Measurements from ENCODE around the gene NKTR.

The NKTR gene

DNA sequence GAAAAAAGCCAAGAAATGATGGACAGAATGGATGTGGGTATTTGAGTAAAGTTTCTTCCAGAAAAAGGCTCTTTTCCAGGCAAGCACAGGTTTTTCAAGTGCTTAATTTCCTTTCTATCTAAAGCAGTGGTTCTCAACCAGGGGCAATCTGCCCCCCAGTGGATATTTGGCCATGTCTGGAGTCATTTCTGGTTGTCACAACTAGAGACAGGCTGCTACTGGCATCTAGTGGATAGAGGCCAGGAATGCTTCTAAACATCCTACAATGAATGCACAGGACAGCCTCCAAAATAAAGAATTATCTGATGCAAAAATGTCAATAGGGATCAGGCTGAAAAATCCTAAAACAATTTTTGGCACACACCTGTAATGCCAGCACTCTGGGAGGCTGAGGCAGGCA is 42.6 kb upstream of the NKTR start:
- Histone ChIP-seq H3K36me3 (replicated peaks; ENCODE audit: insufficient read depth, low read length) (peaks cover 13% of the 10 kb centered on the region), H3K4me1 (ENCODE audit: low read length) (0 out of 2 replicates have a peak, but pooled peaks cover 7% of the 10 kb centered on the region), H3F3A (ENCODE audit: insufficient read depth, low read length) (no peaks in the 10 kb centered on the region), H3K79me2 (ENCODE audit: low read length) (no peaks in the 10 kb centered on the region), H3K27me3 (replicated peaks; ENCODE audit: insufficient read depth, low read length) (no peaks in the 10 kb centered on the region), H3K9ac (ENCODE audit: low read length) (no peak overlapping the region), H3K9me2 (replicated peaks; ENCODE audit: insufficient read depth, low read length) (no peaks in the 10 kb centered on the region), H3K27ac (ENCODE audit: low read length) (no peak overlapping the region), H2AFZ (ENCODE audit: low read length) (no peak overlapping the region), H3K9me3 (replicated peaks; ENCODE audit: insufficient read depth, low read length) (no peaks in the 10 kb centered on the region), H4K20me1 (ENCODE audit: insufficient read depth, low read length) (no peaks in the 10 kb centered on the region), H3K4me2 (ENCODE audit: low read depth, low read length) (no peak overlapping the region), H3K4me3 (ENCODE audit: low read length) (no peak overlapping the region)
- no peak for DNase-seq
- TF ChIP-seq, protein P1, sequence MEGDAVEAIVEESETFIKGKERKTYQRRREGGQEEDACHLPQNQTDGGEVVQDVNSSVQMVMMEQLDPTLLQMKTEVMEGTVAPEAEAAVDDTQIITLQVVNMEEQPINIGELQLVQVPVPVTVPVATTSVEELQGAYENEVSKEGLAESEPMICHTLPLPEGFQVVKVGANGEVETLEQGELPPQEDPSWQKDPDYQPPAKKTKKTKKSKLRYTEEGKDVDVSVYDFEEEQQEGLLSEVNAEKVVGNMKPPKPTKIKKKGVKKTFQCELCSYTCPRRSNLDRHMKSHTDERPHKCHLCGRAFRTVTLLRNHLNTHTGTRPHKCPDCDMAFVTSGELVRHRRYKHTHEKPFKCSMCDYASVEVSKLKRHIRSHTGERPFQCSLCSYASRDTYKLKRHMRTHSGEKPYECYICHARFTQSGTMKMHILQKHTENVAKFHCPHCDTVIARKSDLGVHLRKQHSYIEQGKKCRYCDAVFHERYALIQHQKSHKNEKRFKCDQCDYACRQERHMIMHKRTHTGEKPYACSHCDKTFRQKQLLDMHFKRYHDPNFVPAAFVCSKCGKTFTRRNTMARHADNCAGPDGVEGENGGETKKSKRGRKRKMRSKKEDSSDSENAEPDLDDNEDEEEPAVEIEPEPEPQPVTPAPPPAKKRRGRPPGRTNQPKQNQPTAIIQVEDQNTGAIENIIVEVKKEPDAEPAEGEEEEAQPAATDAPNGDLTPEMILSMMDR (IDR thresholded peaks at IDR 0.05; ENCODE audit: low read length), result no peak
- no peak for TF ChIP-seq EZH2phosphoT487 (IDR thresholded peaks at IDR 0.05; ENCODE audit: low read length)
- no peak for TF ChIP-seq EZH2 (optimal IDR thresholded peaks at IDR 0.05; ENCODE audit: low read depth, low read length)

DNA sequence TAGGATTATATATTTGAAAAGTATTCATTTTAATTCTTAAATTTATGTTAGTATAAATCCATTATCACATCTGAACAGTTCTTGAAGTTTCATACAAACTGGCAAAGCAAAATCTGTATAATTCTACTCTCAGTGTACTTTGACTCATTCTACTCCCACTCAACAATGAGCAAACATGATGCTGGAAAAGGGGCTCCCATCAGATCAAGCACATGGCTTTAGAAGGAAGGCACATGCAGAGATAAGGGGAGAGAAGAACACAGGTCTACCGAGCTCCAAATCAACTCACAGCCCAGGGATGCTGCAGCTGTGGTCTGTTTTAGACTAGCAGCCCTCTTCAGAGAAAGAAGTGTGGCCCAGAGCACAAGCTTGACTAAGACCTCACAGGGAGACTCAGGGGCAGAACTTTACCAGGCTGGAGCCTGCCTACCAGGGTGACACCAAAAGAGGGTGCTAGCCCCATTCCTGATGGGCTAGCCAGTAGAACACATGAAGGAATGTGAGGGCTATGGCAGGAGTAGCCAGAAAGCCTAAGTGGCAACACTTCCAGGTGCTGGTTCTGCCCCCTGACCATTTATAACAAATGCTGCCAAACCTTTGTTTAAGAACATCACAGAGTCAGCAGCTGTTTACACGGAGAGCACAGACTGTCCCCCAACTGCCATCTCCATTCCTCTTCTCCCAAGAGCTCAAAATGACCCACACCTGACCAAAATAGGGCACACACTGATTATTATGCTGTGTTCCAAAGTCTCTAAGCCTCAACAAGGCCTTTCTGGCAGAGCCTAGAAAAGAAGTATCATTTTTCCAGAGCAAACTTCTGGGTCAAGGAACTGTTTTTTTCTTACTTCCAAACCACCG is 38.2 kb upstream of the NKTR start:
- no peak overlapping the region for H2AFZ ChIP-seq (ENCODE audit: low read length)
- no peaks in the 10 kb centered on the region for H3K9me3 ChIP-seq (replicated peaks; ENCODE audit: insufficient read depth, low read length)
- no peak overlapping the region for H3K9ac ChIP-seq (ENCODE audit: low read length)
- no peaks in the 10 kb centered on the region for H3K27me3 ChIP-seq (replicated peaks; ENCODE audit: insufficient read depth, low read length)
- TF ChIP-seq, protein P1 (IDR thresholded peaks at IDR 0.05; ENCODE audit: low read length), result no peak
- TF ChIP-seq EZH2 (optimal IDR thresholded peaks at IDR 0.05; ENCODE audit: low read depth, low read length) (no peak), EZH2phosphoT487 (IDR thresholded peaks at IDR 0.05; ENCODE audit: low read length) (no peak)
- H3F3A ChIP-seq (ENCODE audit: insufficient read depth, low read length), result no peaks in the 10 kb centered on the region
- H3K4me3 ChIP-seq (ENCODE audit: low read length), result no peak overlapping the region
- H3K27ac ChIP-seq (ENCODE audit: low read length), result no peak overlapping the region
- no peaks in the 10 kb centered on the region for H4K20me1 ChIP-seq (ENCODE audit: insufficient read depth, low read length)
- H3K4me1 ChIP-seq (ENCODE audit: low read length), result no peaks in the 10 kb centered on the region
- H3K9me2 ChIP-seq (replicated peaks; ENCODE audit: insufficient read depth, low read length), result no peaks in the 10 kb centered on the region
- no peaks in the 10 kb centered on the region for H3K79me2 ChIP-seq (ENCODE audit: low read length)
- H3K36me3 ChIP-seq (replicated peaks; ENCODE audit: insufficient read depth, low read length), result 0 out of 2 replicates have a peak, but pooled peaks cover 8% of the 10 kb centered on the region
- H3K4me2 ChIP-seq (ENCODE audit: low read depth, low read length), result no peak overlapping the region
- DNase-seq, result no peak

DNA sequence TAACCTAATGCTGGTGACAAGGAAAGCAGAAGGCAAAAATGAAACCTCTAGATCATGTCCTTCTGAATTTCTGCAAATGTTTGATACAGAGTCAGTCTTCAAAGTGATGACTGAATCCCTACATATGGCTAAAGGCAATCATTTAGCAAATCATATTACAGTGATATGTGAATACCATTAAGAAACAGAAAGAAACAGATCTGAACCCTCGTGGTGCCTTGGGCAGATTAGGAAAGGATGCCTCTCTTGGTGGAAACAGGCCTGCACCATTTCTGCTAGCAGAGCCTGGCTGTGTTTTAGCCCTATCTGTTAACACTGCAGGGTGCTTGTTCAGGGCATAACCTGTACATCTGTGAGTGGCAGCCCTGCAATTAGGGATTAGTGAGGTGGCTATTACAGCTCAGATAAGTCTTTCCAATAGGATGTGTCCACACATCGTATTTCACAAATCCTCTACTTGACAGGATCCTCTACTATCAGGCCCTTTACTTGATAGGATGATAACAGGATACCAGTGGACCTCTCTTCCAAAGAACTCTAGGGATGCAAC is 30.8 kb upstream of the NKTR start:
- H3K36me3 ChIP-seq (replicated peaks; ENCODE audit: insufficient read depth, low read length), result no peaks in the 10 kb centered on the region
- H3F3A ChIP-seq (ENCODE audit: insufficient read depth, low read length), result no peaks in the 10 kb centered on the region
- H3K27ac ChIP-seq (ENCODE audit: low read length), result no peak overlapping the region
- H3K27me3 ChIP-seq (replicated peaks; ENCODE audit: insufficient read depth, low read length), result no peaks in the 10 kb centered on the region
- no peaks in the 10 kb centered on the region for H4K20me1 ChIP-seq (ENCODE audit: insufficient read depth, low read length)
- H3K79me2 ChIP-seq (ENCODE audit: low read length), result peaks cover 14% of the 10 kb centered on the region
- no peak overlapping the region for H3K9ac ChIP-seq (ENCODE audit: low read length)
- no peaks in the 10 kb centered on the region for H3K9me2 ChIP-seq (replicated peaks; ENCODE audit: insufficient read depth, low read length)
- TF ChIP-seq, protein P1 (IDR thresholded peaks at IDR 0.05; ENCODE audit: low read length), result no peak
- TF ChIP-seq EZH2phosphoT487 (IDR thresholded peaks at IDR 0.05; ENCODE audit: low read length), result no peak
- no peak for TF ChIP-seq EZH2 (optimal IDR thresholded peaks at IDR 0.05; ENCODE audit: low read depth, low read length)
- no peak overlapping the region for H2AFZ ChIP-seq (ENCODE audit: low read length)
- no peak for DNase-seq
- no peak overlapping the region for H3K4me3 ChIP-seq (ENCODE audit: low read length)
- H3K9me3 ChIP-seq (replicated peaks; ENCODE audit: insufficient read depth, low read length), result no peaks in the 10 kb centered on the region
- H3K4me1 ChIP-seq (ENCODE audit: low read length), result no peaks in the 10 kb centered on the region
- no peak overlapping the region for H3K4me2 ChIP-seq (ENCODE audit: low read depth, low read length)
